ENCODE data around the gene SLC16A8.

- TF ChIP-seq, protein P1, sequence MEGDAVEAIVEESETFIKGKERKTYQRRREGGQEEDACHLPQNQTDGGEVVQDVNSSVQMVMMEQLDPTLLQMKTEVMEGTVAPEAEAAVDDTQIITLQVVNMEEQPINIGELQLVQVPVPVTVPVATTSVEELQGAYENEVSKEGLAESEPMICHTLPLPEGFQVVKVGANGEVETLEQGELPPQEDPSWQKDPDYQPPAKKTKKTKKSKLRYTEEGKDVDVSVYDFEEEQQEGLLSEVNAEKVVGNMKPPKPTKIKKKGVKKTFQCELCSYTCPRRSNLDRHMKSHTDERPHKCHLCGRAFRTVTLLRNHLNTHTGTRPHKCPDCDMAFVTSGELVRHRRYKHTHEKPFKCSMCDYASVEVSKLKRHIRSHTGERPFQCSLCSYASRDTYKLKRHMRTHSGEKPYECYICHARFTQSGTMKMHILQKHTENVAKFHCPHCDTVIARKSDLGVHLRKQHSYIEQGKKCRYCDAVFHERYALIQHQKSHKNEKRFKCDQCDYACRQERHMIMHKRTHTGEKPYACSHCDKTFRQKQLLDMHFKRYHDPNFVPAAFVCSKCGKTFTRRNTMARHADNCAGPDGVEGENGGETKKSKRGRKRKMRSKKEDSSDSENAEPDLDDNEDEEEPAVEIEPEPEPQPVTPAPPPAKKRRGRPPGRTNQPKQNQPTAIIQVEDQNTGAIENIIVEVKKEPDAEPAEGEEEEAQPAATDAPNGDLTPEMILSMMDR (IDR thresholded peaks at IDR 0.05): no peak
- TF ChIP-seq POLR2AphosphoS5 (IDR thresholded peaks at IDR 0.05): no peak
- TF ChIP-seq POLR2A (IDR thresholded peaks at IDR 0.05): no peak
These were observed 21.2 kb downstream of the SLC16A8 start for GRCh38 chr22:38062791-38063190.
